MG63 (cell line): Measurements from ENCODE around the gene PRSS56. TPM values are rescaled to one million over a fixed set of nuclear protein-coding genes. Genes with fewer than 3 reads are reported as not detected.

ENCODE experiments used
- DNase-seq: peaks from one replicate; pipeline ENCODE4 v3.0.0-alpha.2; 2020
- H3K27me3 ChIP-seq: fragments of 250-450 bp; sonication (Bioruptor Pico); 2 replicates; pipeline ENCODE4 v1.5.1; 2020; ENCODE audit warnings: mild to moderate bottlenecking, moderate library complexity
- H3K36me3 ChIP-seq: fragments of 250-450 bp; sonication (Bioruptor Pico); 2 replicates; pipeline ENCODE4 v1.5.1; 2020; ENCODE audit warnings: mild to moderate bottlenecking, moderate library complexity
- H3K4me3 ChIP-seq: fragments of 250-450 bp; sonication (Bioruptor Pico); 2 replicates; pipeline ENCODE4 v1.5.1; 2020; ENCODE audit warnings: mild to moderate bottlenecking, moderate library complexity
- H3K9me3 ChIP-seq: fragments of 250-450 bp; sonication (Bioruptor Pico); 2 replicates; pipeline ENCODE4 v1.5.1; 2020; ENCODE audit warnings: mild to moderate bottlenecking, moderate library complexity
- total RNA-seq: library from RNA; depleted of rRNA; stranded (reverse); fragments of >200 nt; shearing (Covaris generic); gene quantifications from 2 replicates; pipeline ENCODE4 v1.2.3, GENCODE V29; 2014; ENCODE audit warnings: low replicate concordance; rRNA removed

The PRSS56 gene
- not detected in 2 replicates for total RNA-seq

GRCh38 chr2:232519581-232520438 lies at the start of gene PRSS56:
Gene PRSS56, plus strand, starts transcription at chr2:232520388. Its CDS starts 211 bp downstream, at chr2:232520599.
- Histone ChIP-seq H3K36me3 (no peaks in the 10 kb centered on the region), H3K27me3 (peaks cover 20% of the 10 kb centered on the region), H3K4me3 (no peak within 1 kb of the TSS), H3K9me3 (no peaks in the 10 kb centered on the region)
- DNase-seq = no peak

- H3K27me3 ChIP-seq = peaks cover 22% of the 10 kb centered on the region
These were observed 46.7 kb upstream of the PRSS56 start for GRCh38 chr2:232473467-232473890.

GRCh38 chr2:232476045-232476444 lies 44.1 kb upstream of the PRSS56 start:
- Histone ChIP-seq H3K36me3 (no peaks in the 10 kb centered on the region), H3K4me3 (no peak overlapping the region), H3K27me3 (peaks cover 21% of the 10 kb centered on the region), H3K9me3 (peaks cover 9% of the 10 kb centered on the region)
- no peak for DNase-seq

More at GRCh38 chr2:232473467-232473890, 46.7 kb upstream of the PRSS56 start:
- H3K36me3 ChIP-seq = no peaks in the 10 kb centered on the region
- no peak overlapping the region for H3K4me3 ChIP-seq
- peaks cover 9% of the 10 kb centered on the region for H3K9me3 ChIP-seq
- no peak for DNase-seq

GRCh38 chr2:232476791-232477190 lies 43.4 kb upstream of the PRSS56 start:
- no peak for DNase-seq
- no peaks in the 10 kb centered on the region for H3K36me3 ChIP-seq
- no peak overlapping the region for H3K4me3 ChIP-seq
- H3K9me3 ChIP-seq = peaks cover 5% of the 10 kb centered on the region
- peaks cover 18% of the 10 kb centered on the region for H3K27me3 ChIP-seq

GRCh38 chr2:232477751-232478510 lies 42.3 kb upstream of the PRSS56 start:
- no peak overlapping the region for H3K4me3 ChIP-seq
- DNase-seq = no peak
- H3K9me3 ChIP-seq = no peaks in the 10 kb centered on the region
- H3K27me3 ChIP-seq = peaks cover 12% of the 10 kb centered on the region
- H3K36me3 ChIP-seq = no peaks in the 10 kb centered on the region

- no peaks in the 10 kb centered on the region for H3K9me3 ChIP-seq
- peaks cover 9% of the 10 kb centered on the region for H3K27me3 ChIP-seq
- DNase-seq = no peak
These were observed 41.4 kb upstream of the PRSS56 start for GRCh38 chr2:232478571-232479340.

GRCh38 chr2:232479341-232480200 lies 40.6 kb upstream of the PRSS56 start:
- Histone ChIP-seq H3K4me3 (no peak overlapping the region), H3K9me3 (no peaks in the 10 kb centered on the region), H3K36me3 (no peaks in the 10 kb centered on the region), H3K27me3 (0 out of 2 replicates have a peak, but pooled peaks cover 2% of the 10 kb centered on the region)
- DNase-seq = no peak

More at GRCh38 chr2:232478571-232479340, 41.4 kb upstream of the PRSS56 start:
- H3K36me3 ChIP-seq = no peaks in the 10 kb centered on the region
- no peak overlapping the region for H3K4me3 ChIP-seq

GRCh38 chr2:232480201-232481190 lies 39.7 kb upstream of the PRSS56 start:
- H3K36me3 ChIP-seq = no peaks in the 10 kb centered on the region
- H3K27me3 ChIP-seq = peaks cover 5% of the 10 kb centered on the region
- H3K4me3 ChIP-seq = no peak overlapping the region
- no peak for DNase-seq
- no peaks in the 10 kb centered on the region for H3K9me3 ChIP-seq

GRCh38 chr2:232481322-232482140 lies 38.7 kb upstream of the PRSS56 start:
- no peak overlapping the region for H3K4me3 ChIP-seq
- no peak for DNase-seq
- no peaks in the 10 kb centered on the region for H3K9me3 ChIP-seq
- no peaks in the 10 kb centered on the region for H3K36me3 ChIP-seq
- H3K27me3 ChIP-seq = peaks cover 13% of the 10 kb centered on the region

- H3K27me3 ChIP-seq = peaks cover 20% of the 10 kb centered on the region
- no peaks in the 10 kb centered on the region for H3K9me3 ChIP-seq
- no peaks in the 10 kb centered on the region for H3K36me3 ChIP-seq
- no peak overlapping the region for H3K4me3 ChIP-seq
- no peak for DNase-seq
These were observed 37.6 kb upstream of the PRSS56 start for GRCh38 chr2:232482301-232483238.

- H3K9me3 ChIP-seq = no peaks in the 10 kb centered on the region
- peaks cover 20% of the 10 kb centered on the region for H3K27me3 ChIP-seq
- H3K36me3 ChIP-seq = no peaks in the 10 kb centered on the region
- no peak overlapping the region for H3K4me3 ChIP-seq
- DNase-seq = no peak
These were observed 36.8 kb upstream of the PRSS56 start for GRCh38 chr2:232483311-232483922.

- H3K27me3 ChIP-seq = peaks cover 20% of the 10 kb centered on the region
- H3K9me3 ChIP-seq = no peaks in the 10 kb centered on the region
- no peak overlapping the region for H3K4me3 ChIP-seq
- DNase-seq = no peak
- H3K36me3 ChIP-seq = no peaks in the 10 kb centered on the region
These were observed 36.1 kb upstream of the PRSS56 start for GRCh38 chr2:232483923-232484627.
